ENCODE measurements around the gene ZFP36L1. TPM values are rescaled to one million over a fixed set of nuclear protein-coding genes. Genes with fewer than 3 reads are reported as not detected.

Gene ZFP36L1
- total and polyA plus RNA-seq, 2 of the 13 experiments (the other 11 are each of a cell fraction or from before 2014, with no cell fraction given), result 7.4 to 10.2 TPM

DNA sequence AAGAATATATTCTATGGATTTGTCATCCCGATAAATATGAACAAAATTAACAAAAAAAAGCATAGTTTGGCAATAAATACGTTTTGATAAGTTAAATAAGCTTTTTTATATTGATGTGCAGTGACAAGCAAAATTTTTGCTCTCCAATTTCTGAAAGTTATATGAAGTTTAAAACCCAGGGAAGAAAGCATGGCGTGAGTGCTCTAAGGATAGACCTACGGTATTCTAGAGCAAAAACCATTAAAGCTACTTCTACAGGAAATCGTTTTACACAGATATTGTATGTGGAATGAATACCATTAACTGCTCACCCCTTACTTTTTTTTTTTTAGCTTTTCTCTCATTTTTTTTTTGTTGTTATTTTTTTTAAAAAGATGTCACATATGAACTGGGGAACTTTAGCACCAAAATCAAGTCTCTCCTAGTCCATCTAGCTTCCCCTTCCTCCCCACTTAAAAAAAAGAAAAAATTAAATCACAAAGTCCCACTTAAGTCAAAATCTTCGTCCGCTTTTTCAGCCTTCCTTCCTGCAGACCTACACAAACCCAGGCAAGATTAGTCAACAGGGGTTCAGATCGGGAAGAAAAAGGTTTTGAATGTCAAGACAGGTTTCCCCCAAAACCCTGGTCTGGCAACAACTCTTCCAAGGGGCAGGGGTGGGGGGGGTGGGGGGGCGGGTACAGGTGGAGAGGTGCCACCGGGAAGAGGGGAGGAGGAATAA is 4.4 kb downstream of the ZFP36L1 start (continued):
- TF ChIP-seq, protein P1, sequence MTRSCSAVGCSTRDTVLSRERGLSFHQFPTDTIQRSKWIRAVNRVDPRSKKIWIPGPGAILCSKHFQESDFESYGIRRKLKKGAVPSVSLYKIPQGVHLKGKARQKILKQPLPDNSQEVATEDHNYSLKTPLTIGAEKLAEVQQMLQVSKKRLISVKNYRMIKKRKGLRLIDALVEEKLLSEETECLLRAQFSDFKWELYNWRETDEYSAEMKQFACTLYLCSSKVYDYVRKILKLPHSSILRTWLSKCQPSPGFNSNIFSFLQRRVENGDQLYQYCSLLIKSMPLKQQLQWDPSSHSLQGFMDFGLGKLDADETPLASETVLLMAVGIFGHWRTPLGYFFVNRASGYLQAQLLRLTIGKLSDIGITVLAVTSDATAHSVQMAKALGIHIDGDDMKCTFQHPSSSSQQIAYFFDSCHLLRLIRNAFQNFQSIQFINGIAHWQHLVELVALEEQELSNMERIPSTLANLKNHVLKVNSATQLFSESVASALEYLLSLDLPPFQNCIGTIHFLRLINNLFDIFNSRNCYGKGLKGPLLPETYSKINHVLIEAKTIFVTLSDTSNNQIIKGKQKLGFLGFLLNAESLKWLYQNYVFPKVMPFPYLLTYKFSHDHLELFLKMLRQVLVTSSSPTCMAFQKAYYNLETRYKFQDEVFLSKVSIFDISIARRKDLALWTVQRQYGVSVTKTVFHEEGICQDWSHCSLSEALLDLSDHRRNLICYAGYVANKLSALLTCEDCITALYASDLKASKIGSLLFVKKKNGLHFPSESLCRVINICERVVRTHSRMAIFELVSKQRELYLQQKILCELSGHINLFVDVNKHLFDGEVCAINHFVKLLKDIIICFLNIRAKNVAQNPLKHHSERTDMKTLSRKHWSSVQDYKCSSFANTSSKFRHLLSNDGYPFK (CRISPR knock-in tag; IDR thresholded peaks at IDR 0.05; ENCODE audit: borderline replicate concordance), result no peak
- TF ChIP-seq ZNF17 (CRISPR knock-in tag; IDR thresholded peaks at IDR 0.05) (no peak), ZNF737 (CRISPR knock-in tag; IDR thresholded peaks at IDR 0.05; ENCODE audit: borderline replicate concordance) (no peak), ZNF121 (CRISPR knock-in tag; IDR thresholded peaks at IDR 0.05) (no peak), CBFB (CRISPR knock-in tag; IDR thresholded peaks at IDR 0.05) (no peak)
- TF ChIP-seq, protein P2, sequence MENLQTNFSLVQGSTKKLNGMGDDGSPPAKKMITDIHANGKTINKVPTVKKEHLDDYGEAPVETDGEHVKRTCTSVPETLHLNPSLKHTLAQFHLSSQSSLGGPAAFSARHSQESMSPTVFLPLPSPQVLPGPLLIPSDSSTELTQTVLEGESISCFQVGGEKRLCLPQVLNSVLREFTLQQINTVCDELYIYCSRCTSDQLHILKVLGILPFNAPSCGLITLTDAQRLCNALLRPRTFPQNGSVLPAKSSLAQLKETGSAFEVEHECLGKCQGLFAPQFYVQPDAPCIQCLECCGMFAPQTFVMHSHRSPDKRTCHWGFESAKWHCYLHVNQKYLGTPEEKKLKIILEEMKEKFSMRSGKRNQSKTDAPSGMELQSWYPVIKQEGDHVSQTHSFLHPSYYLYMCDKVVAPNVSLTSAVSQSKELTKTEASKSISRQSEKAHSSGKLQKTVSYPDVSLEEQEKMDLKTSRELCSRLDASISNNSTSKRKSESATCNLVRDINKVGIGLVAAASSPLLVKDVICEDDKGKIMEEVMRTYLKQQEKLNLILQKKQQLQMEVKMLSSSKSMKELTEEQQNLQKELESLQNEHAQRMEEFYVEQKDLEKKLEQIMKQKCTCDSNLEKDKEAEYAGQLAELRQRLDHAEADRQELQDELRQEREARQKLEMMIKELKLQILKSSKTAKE (CRISPR knock-in tag; IDR thresholded peaks at IDR 0.05; ENCODE audit: borderline replicate concordance), result no peak
- TF ChIP-seq, protein P3, sequence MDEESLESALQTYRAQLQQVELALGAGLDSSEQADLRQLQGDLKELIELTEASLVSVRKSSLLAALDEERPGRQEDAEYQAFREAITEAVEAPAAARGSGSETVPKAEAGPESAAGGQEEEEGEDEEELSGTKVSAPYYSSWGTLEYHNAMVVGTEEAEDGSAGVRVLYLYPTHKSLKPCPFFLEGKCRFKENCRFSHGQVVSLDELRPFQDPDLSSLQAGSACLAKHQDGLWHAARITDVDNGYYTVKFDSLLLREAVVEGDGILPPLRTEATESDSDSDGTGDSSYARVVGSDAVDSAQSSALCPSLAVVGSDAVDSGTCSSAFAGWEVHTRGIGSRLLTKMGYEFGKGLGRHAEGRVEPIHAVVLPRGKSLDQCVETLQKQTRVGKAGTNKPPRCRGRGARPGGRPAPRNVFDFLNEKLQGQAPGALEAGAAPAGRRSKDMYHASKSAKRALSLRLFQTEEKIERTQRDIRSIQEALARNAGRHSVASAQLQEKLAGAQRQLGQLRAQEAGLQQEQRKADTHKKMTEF (CRISPR knock-in tag; IDR thresholded peaks at IDR 0.05), result no peak

Measured in HepG2 (cell line).